Measurements from ENCODE around the gene SDSL. TPM values are rescaled to one million over a fixed set of nuclear protein-coding genes. Genes with fewer than 3 reads are reported as not detected.

Gene SDSL, protein sequence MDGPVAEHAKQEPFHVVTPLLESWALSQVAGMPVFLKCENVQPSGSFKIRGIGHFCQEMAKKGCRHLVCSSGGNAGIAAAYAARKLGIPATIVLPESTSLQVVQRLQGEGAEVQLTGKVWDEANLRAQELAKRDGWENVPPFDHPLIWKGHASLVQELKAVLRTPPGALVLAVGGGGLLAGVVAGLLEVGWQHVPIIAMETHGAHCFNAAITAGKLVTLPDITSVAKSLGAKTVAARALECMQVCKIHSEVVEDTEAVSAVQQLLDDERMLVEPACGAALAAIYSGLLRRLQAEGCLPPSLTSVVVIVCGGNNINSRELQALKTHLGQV
- 10 to 100 TPM in 3 of 4 donors, 1 to 10 TPM in 1; 7.5 to 21.5 (median 11.4) TPM for total RNA-seq

GRCh38 chr12:113422030-113422885, at the start of gene SDSL:
Gene SDSL (plus strand): TSS chr12:113422380. CDS start chr12:113427983, 5,603 bp downstream.
- Histone ChIP-seq H3K27me3 (no peaks in the 10 kb centered on the region), H3K4me1 (peaks cover 0 to 17% (median 2%) of the 10 kb centered on the region in 4 donors), H3K27ac (peak within 1 kb of the TSS; percentile 13 to 73 (median 57)), H3K9me3 (no peaks in the 10 kb centered on the region), H3K36me3 (no peaks in the 10 kb centered on the region), H3K4me3 (peak within 1 kb of the TSS; percentile 14 to 60 (median 39))
- DNase-seq: peak; percentile 19 to 79 (median 73)
- peak; percentile 29 to 34 for TF ChIP-seq POLR2A (IDR thresholded peaks at IDR 0.05)
- TF ChIP-seq, protein P1, sequence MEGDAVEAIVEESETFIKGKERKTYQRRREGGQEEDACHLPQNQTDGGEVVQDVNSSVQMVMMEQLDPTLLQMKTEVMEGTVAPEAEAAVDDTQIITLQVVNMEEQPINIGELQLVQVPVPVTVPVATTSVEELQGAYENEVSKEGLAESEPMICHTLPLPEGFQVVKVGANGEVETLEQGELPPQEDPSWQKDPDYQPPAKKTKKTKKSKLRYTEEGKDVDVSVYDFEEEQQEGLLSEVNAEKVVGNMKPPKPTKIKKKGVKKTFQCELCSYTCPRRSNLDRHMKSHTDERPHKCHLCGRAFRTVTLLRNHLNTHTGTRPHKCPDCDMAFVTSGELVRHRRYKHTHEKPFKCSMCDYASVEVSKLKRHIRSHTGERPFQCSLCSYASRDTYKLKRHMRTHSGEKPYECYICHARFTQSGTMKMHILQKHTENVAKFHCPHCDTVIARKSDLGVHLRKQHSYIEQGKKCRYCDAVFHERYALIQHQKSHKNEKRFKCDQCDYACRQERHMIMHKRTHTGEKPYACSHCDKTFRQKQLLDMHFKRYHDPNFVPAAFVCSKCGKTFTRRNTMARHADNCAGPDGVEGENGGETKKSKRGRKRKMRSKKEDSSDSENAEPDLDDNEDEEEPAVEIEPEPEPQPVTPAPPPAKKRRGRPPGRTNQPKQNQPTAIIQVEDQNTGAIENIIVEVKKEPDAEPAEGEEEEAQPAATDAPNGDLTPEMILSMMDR (IDR thresholded peaks at IDR 0.05): no peak

- H3K9me3 ChIP-seq: no peaks in the 10 kb centered on the region
- no peak overlapping the region for H3K27ac ChIP-seq
- DNase-seq: no peak
- TF ChIP-seq, protein P1 (IDR thresholded peaks at IDR 0.05): no peak
- no peak for TF ChIP-seq POLR2A (IDR thresholded peaks at IDR 0.05)
- peaks cover 0 to 23% (median 0%) of the 10 kb centered on the region in 3 donors for H3K36me3 ChIP-seq
- no peak overlapping the region for H3K4me3 ChIP-seq
- no peaks in the 10 kb centered on the region for H3K27me3 ChIP-seq
- no peaks in the 10 kb centered on the region for H3K4me1 ChIP-seq
Observed at GRCh38 chr12:113373440-113373839, 48.7 kb upstream of the SDSL start.

DNA sequence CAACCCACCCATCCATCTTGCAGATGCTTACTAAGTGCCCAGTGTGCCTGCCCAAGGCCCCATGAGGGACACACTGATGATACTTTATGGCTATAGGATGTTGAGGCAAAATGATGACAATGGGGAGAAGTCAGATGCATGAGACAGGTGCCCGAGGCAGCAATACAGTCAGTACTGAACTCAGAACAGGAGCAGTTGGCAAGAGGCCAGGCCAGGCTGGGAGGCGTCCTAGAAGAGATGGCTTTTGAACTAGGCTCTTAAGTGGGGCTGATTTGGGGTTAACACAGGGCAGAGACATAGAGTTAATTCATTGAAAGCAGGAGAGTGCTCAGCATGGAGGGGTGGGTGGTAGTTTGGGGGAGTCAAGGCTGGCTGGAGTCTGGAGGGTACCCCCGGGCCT, 48.2 kb upstream of the SDSL start:
- Histone ChIP-seq H3K9me3 (no peaks in the 10 kb centered on the region), H3K4me3 (no peak overlapping the region), H3K27ac (no peak overlapping the region), H3K36me3 (peaks cover 0 to 23% (median 0%) of the 10 kb centered on the region in 3 donors), H3K27me3 (no peaks in the 10 kb centered on the region), H3K4me1 (no peaks in the 10 kb centered on the region)
- DNase-seq: no peak
- no peak for TF ChIP-seq POLR2A (IDR thresholded peaks at IDR 0.05)
- TF ChIP-seq, protein P1 (IDR thresholded peaks at IDR 0.05): no peak

DNA sequence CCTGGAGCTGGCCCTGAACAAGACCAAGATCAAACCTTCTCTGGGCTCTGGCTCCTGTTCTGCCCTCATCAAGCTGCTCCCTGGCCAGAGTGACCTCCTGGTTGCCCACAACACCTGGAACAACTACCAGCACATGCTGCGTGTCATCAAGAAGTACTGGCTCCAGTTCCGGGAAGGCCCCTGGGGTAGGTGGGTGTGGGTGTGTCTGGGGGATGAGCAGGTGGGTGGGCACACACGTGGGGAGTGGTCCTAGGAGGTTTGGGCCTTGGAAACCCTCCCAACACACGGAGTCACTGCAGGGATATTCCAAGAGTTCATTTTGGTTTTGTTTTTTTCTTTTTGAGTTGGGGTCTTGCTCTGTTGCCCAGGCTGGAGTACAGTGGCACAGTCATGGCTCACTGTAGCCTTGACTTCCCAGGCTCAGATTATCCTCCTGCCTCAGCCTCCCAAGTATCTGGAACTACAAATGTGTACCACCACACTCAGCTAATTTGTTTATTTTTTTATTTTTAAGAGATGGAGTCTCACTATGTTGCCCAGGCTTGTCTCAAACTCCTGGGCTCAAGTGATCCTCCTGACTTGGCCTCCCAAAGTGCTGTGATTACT, 47.3 kb upstream of the SDSL start:
- Histone ChIP-seq H3K36me3 (peaks cover 0 to 23% (median 0%) of the 10 kb centered on the region in 3 donors), H3K9me3 (no peaks in the 10 kb centered on the region), H3K4me1 (no peaks in the 10 kb centered on the region), H3K4me3 (no peak overlapping the region), H3K27me3 (no peaks in the 10 kb centered on the region), H3K27ac (no peak overlapping the region)
- DNase-seq: no peak
- no peak for TF ChIP-seq POLR2A (IDR thresholded peaks at IDR 0.05)
- TF ChIP-seq, protein P1 (IDR thresholded peaks at IDR 0.05): no peak

DNA sequence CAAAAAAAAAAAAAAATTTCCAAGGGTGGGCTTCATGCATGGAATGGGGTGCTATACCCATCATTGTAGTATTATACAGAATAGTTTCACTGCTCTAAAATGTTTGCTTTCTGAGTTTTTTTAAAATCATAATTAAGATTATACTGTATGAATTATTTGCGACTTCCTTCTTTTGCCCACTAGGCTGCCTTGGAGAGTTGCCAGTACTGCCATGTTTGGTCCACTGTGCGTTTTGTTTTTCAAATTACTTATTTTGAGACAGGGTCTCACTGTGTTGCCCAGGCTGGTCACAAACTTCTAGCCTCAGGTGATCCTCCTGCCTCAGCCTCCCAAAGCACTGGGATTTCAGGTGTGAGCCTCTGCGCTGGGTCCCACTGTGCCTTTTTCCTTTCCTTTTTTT, 43.9 kb upstream of the SDSL start:
- no peaks in the 10 kb centered on the region for H3K27me3 ChIP-seq
- no peak for DNase-seq
- H3K4me1 ChIP-seq: no peaks in the 10 kb centered on the region
- no peak overlapping the region for H3K4me3 ChIP-seq
- H3K27ac ChIP-seq: no peak overlapping the region
- peaks cover 0 to 38% (median 0%) of the 10 kb centered on the region in 3 donors for H3K36me3 ChIP-seq
- no peak for TF ChIP-seq POLR2A (IDR thresholded peaks at IDR 0.05)
- TF ChIP-seq, protein P1 (IDR thresholded peaks at IDR 0.05): no peak
- no peaks in the 10 kb centered on the region for H3K9me3 ChIP-seq

Data from Peyer's patch (tissue), 4 donors.